ENCODE results near the gene LIPC. TPM values are rescaled to one million over a fixed set of nuclear protein-coding genes. Genes with fewer than 3 reads are reported as not detected.

The LIPC gene
- total and polyA plus RNA-seq, 7 donors, result 0.36 to 3.0 (median 0.83) TPM; not detected in 2

- H3K27ac ChIP-seq, result peak overlapping the region in 1 of 4 donors; percentile 24
- no peaks in the 10 kb centered on the region for H3K36me3 ChIP-seq
- intact Hi-C loops (cut with DNase I), result no loop called here
- H3K27me3 ChIP-seq, result no peaks in the 10 kb centered on the region
- no peaks in the 10 kb centered on the region for H3K9me3 ChIP-seq
- DNase-seq, result no peak
- no peak for TF ChIP-seq POLR2A (IDR thresholded peaks at IDR 0.05)
- TF ChIP-seq EP300 (IDR thresholded peaks at IDR 0.05), result no peak
- TF ChIP-seq CTCF (IDR thresholded peaks at IDR 0.05), result no peak
- TF ChIP-seq POLR2AphosphoS5 (IDR thresholded peaks at IDR 0.05), result no peak
- 24 to 78% methylated on average over 4 of the region's 4 CpGs for WGBS, 2 donors
- peaks cover 0 to under 1% (median 0%) of the 10 kb centered on the region in 4 donors for H3K4me1 ChIP-seq
- no peak overlapping the region for H3K4me3 ChIP-seq
These were observed 10.3 kb downstream of the LIPC start for GRCh38 chr15:58442122-58442521.

DNA sequence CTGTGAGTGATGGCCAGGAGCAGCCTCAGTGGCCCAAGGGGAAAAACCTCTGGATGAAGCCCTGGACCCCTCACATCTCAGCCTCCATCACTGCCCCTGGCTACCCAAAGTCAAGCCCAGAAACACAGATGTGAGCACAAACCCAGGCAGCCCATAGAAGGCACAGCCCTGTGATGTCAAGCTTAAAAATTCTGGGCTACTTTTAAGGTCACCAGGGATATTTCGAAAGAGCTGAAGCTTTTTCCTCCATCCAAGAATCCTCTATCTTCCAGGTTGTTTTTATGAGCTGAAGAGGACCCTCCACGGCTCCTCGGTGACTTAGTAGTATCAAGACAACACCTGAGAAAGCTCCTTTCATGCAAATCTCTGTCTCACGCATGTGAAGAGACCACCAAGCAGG is 11.5 kb downstream of the LIPC start:
- TF ChIP-seq POLR2AphosphoS5 (IDR thresholded peaks at IDR 0.05) (no peak), CTCF (IDR thresholded peaks at IDR 0.05) (no peak), EP300 (IDR thresholded peaks at IDR 0.05) (no peak), POLR2A (IDR thresholded peaks at IDR 0.05) (no peak)
- peaks cover 0 to 7% (median 3%) of the 10 kb centered on the region in 4 donors for H3K4me1 ChIP-seq
- no peaks in the 10 kb centered on the region for H3K27me3 ChIP-seq
- WGBS, 2 donors, result 96 to 97% methylated on average over 4 of the region's 4 CpGs
- no peak for DNase-seq
- intact Hi-C loops (cut with DNase I), result no loop called here
- no peaks in the 10 kb centered on the region for H3K36me3 ChIP-seq
- no peaks in the 10 kb centered on the region for H3K9me3 ChIP-seq
- no peak overlapping the region for H3K4me3 ChIP-seq
- H3K27ac ChIP-seq, result no peak overlapping the region

- Histone ChIP-seq H3K36me3 (no peaks in the 10 kb centered on the region), H3K9me3 (no peaks in the 10 kb centered on the region), H3K4me1 (peaks cover 0 to 7% (median 3%) of the 10 kb centered on the region in 4 donors), H3K27ac (no peak overlapping the region), H3K27me3 (no peaks in the 10 kb centered on the region), H3K4me3 (no peak overlapping the region)
- intact Hi-C loops (cut with DNase I), result no loop called here
- 54 to 75% methylated on average over 7 of the region's 7 CpGs for WGBS, 2 donors
- TF ChIP-seq POLR2A (IDR thresholded peaks at IDR 0.05) (no peak), CTCF (IDR thresholded peaks at IDR 0.05) (no peak), EP300 (IDR thresholded peaks at IDR 0.05) (no peak), POLR2AphosphoS5 (IDR thresholded peaks at IDR 0.05) (no peak)
- no peak for DNase-seq
These were observed 12.3 kb downstream of the LIPC start for GRCh38 chr15:58444056-58444455.

DNA sequence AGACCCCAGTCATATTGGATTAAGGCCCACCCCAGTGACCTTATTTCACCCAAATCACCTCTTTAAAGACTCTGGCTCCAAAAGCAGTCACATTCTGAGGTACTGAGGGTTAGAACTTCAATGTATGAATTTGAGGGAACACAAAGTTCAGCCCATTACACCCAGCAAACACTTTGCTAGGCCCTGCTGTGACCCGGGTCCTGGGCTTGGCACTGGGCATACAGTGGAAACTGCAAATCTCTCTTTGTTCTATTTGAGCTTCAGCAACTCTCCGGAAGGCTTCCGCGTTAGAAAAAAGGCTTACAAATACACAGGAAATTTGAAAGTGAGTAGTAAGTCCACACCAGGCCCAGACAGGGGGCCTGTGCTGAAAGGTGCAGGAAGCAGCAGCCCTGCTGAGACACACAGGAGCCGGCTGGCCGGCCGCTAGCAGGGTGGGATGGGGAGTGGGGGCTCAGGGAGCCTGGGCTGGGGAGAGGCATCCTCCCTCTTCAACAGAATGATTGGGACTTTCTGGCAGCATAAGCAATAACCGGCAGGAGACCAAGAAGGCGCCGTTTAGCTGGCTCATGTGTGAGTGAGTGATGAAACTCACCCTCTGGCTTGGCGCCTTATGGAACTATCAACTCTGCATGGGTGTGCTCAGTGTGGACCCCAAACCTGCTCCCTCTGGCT is 13.0 kb downstream of the LIPC start:
- Histone ChIP-seq H3K36me3 (no peaks in the 10 kb centered on the region), H3K9me3 (no peaks in the 10 kb centered on the region), H3K4me1 (peaks cover 0 to 7% (median 3%) of the 10 kb centered on the region in 4 donors), H3K4me3 (no peak overlapping the region), H3K27me3 (no peaks in the 10 kb centered on the region), H3K27ac (no peak overlapping the region)
- DNase-seq, result no peak
- TF ChIP-seq POLR2A (IDR thresholded peaks at IDR 0.05), result no peak
- TF ChIP-seq POLR2AphosphoS5 (IDR thresholded peaks at IDR 0.05), result no peak
- intact Hi-C loops (cut with DNase I), result no loop called here
- WGBS, 2 donors, result 86 to 87% methylated on average over 11 of the region's 11 CpGs

GRCh38 chr15:58445865-58446264 is 14.1 kb downstream of the LIPC start:
- peaks cover 0 to 7% (median 3%) of the 10 kb centered on the region in 4 donors for H3K4me1 ChIP-seq
- intact Hi-C loops (cut with DNase I), result no loop called here
- no peak overlapping the region for H3K27ac ChIP-seq
- H3K36me3 ChIP-seq, result no peaks in the 10 kb centered on the region
- no peaks in the 10 kb centered on the region for H3K27me3 ChIP-seq
- no peak for DNase-seq
- TF ChIP-seq EP300 (IDR thresholded peaks at IDR 0.05) (no peak), POLR2A (IDR thresholded peaks at IDR 0.05) (no peak), CTCF (IDR thresholded peaks at IDR 0.05) (no peak), POLR2AphosphoS5 (IDR thresholded peaks at IDR 0.05) (no peak)
- H3K4me3 ChIP-seq, result no peak overlapping the region
- no peaks in the 10 kb centered on the region for H3K9me3 ChIP-seq
- 79 to 89% methylated on average over 6 of the region's 6 CpGs for WGBS, 2 donors

Measured in sigmoid colon (tissue), 7 donors.